PC-3 (cell line): ENCODE data around the gene PCLAF. TPM values are rescaled to one million over a fixed set of nuclear protein-coding genes. Genes with fewer than 3 reads are reported as not detected.
A peak's percentile ranks its signal among the peaks of the same experiment; 100 is the strongest.
"Not testable (repeated sequence)": the region's sequence is repeated elsewhere in the genome, so short reads cannot be mapped to it uniquely, and the experiment has no call there.

ENCODE experiments used
- ATAC-seq: fragments of 200-7000 bp; cut with Tn5 transposase; 2 replicates; pipeline ENCODE4 v1.9.1; 2020; ENCODE audit warnings: mild to moderate bottlenecking, moderate library complexity
- BruUV-seq: library from RNA; stranded (reverse); fragments of 400-500 nt; replicated peaks from 2 replicates; lab custom pipeline; 2021; lab: Mats Ljungman, UMichigan
- CTCF ChIA-PET: fragments of 300-600 bp; sonication (Branson Sonifier 250); formaldehyde crosslinking; loops from one replicate; lab custom pipeline; 2022; ENCODE audit warnings: antibody characterized with exemption; lab: Charles Lee
- POLR2A ChIA-PET: fragments of 300-600 bp; sonication (Branson Sonifier 250); formaldehyde crosslinking; loops from one replicate; lab custom pipeline; 2022; ENCODE audit warnings: antibody characterized with exemption; ENCODE audit not compliant: unreplicated experiment; lab: Charles Lee
- DNase-seq: peaks from one replicate; pipeline ENCODE4 v3.0.0-alpha.2; 2015
- H2AFZ ChIP-seq: fragments of 300-600 bp; sonication (generic); 2 replicates; pipeline ENCODE4 v1.6.0; 2016; ENCODE audit warnings: antibody characterized with exemption, low read length
- H3F3A ChIP-seq: fragments of 300-600 bp; sonication (generic); one replicate; pipeline ENCODE4 v1.6.0; 2017; ENCODE audit warnings: antibody characterized with exemption, low read length, control low read depth, mild to moderate bottlenecking; ENCODE audit not compliant: unreplicated experiment
- H3K27ac ChIP-seq: fragments of 300-600 bp; sonication (generic); 2 replicates; pipeline ENCODE4 v1.5.1; 2016; ENCODE audit warnings: mild to moderate bottlenecking, low read length
- H3K27me3 ChIP-seq: fragments of 300-600 bp; sonication (generic); 2 replicates; pipeline ENCODE4 v1.6.1; 2016; ENCODE audit warnings: low read length, mixed read lengths
- H3K36me3 ChIP-seq: fragments of 300-600 bp; sonication (generic); 2 replicates; pipeline ENCODE4 v1.6.1; 2016; ENCODE audit warnings: low read depth, mixed run types, low read length, mixed read lengths
- H3K4me1 ChIP-seq: fragments of 300-600 bp; sonication (generic); 2 replicates; pipeline ENCODE4 v1.5.1; 2016; ENCODE audit warnings: low read length; ENCODE audit not compliant: insufficient read depth
- H3K4me2 ChIP-seq: fragments of 300-600 bp; sonication (generic); 2 replicates; pipeline ENCODE4 v1.6.0; 2016; ENCODE audit warnings: low read length
- H3K4me3 ChIP-seq: fragments of 300-600 bp; sonication (generic); 2 replicates; pipeline ENCODE4 v1.5.1; 2016; ENCODE audit warnings: mild to moderate bottlenecking, low read length, mixed read lengths
- H3K79me2 ChIP-seq: fragments of 300-600 bp; sonication (generic); 2 replicates; pipeline ENCODE4 v1.6.1; 2017; ENCODE audit warnings: low read length, mixed read lengths
- H3K9ac ChIP-seq: fragments of 300-600 bp; sonication (generic); 2 replicates; pipeline ENCODE4 v1.6.0; 2016; ENCODE audit warnings: mild to moderate bottlenecking, low read length
- H3K9me2 ChIP-seq: fragments of 300-600 bp; sonication (generic); replicated peaks from 2 replicates; pipeline ENCODE4 v1.6.1; 2016; ENCODE audit warnings: mixed run types, low read length, mixed read lengths
- H3K9me3 ChIP-seq: fragments of 300-600 bp; sonication (generic); 2 replicates; pipeline ENCODE4 v1.6.1; 2016; ENCODE audit warnings: low read length, mixed read lengths
- H4K20me1 ChIP-seq: fragments of 300-600 bp; sonication (generic); 2 replicates; pipeline ENCODE4 v1.6.1; 2016; ENCODE audit warnings: low read length, mixed read lengths
- EZH2 ChIP-seq: fragments of 300-600 bp; sonication (generic); IDR thresholded peaks from one replicate; pipeline ENCODE4 v1.6.1; 2017; ENCODE audit warnings: antibody characterized with exemption, mild to moderate bottlenecking, low read length; ENCODE audit not compliant: unreplicated experiment
- EZH2phosphoT487 ChIP-seq: fragments of 300-600 bp; sonication (generic); IDR thresholded peaks from 2 replicates; pipeline ENCODE4 v1.6.1; 2018; ENCODE audit warnings: mild to moderate bottlenecking, antibody characterized with exemption, low read length, borderline replicate concordance
- intact Hi-C: fragments of 100-400 bp; cut with micrococcal nuclease; formaldehyde crosslinking; loops from 2 replicates; pipeline ENCODE4 v1.9.0; 2023
- total RNA-seq: library from RNA; depleted of rRNA; stranded (reverse); fragments of >200 nt; gene quantifications from 2 replicates; pipeline ENCODE4 v1.2.3, GENCODE V29; 2014
- TF ChIP-seq, protein P1 (sequence below): fragments of 300-600 bp; sonication (generic); conservative IDR thresholded peaks from 2 replicates; pipeline ENCODE4 v1.5.1; 2017; ENCODE audit warnings: antibody characterized with exemption, low read depth, mild to moderate bottlenecking, low read length

PCLAF gene
- total RNA-seq, 1 experiment from 2014 or later = 52.4 TPM

DNA sequence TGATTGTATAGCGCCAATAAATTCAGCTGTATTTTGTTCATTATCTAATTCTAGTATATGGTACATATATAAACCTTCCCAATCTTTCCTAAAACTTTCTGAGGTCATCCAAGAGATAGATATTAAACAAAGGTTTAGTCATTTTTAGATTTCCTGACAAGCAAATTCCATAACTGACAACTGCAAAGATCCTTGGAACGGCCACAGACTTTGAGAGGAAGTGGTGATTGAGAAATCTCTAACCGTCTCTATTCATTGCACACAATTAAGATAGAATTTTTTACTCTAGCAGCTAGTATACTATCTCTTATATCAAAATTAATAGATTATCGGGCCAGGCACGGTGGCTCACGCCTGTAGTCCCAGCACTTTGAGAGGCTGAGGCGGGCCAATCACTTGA is 30.0 kb downstream of the PCLAF start:
- DNase-seq (peak; percentile 25), ATAC-seq (peak; percentile 8; the same call in 1 of the 2 replicates)
- Histone ChIP-seq H3K4me3 (no peak overlapping the region), H3K79me2 (peaks cover 61% of the 10 kb centered on the region), H3K9me2 (no peaks in the 10 kb centered on the region), H3K27me3 (no peaks in the 10 kb centered on the region), H3K4me2 (no peak overlapping the region), H3K9ac (no peak overlapping the region), H3F3A (no peaks in the 10 kb centered on the region), H3K9me3 (no peaks in the 10 kb centered on the region), H2AFZ (no peak overlapping the region), H3K27ac (peak overlapping the region; percentile 37; the same call in 1 of the 2 replicates), H4K20me1 (no peaks in the 10 kb centered on the region), H3K4me1 (peaks cover 5% of the 10 kb centered on the region; the same call in 1 of the 2 replicates), H3K36me3 (no peaks in the 10 kb centered on the region)
- ChIA-PET POLR2A (interaction anchor here (0.7 kb wide), 1 partner anchor 67 kb away, joined by 3 read pairs; no protein-coding TSS in a partner anchor), CTCF (no interaction called here)
- intact Hi-C loops = no loop called here
- BruUV-seq = no TSS peak
- TF ChIP-seq EZH2phosphoT487 (no peak), EZH2 (no peak)
- TF ChIP-seq, protein P1, sequence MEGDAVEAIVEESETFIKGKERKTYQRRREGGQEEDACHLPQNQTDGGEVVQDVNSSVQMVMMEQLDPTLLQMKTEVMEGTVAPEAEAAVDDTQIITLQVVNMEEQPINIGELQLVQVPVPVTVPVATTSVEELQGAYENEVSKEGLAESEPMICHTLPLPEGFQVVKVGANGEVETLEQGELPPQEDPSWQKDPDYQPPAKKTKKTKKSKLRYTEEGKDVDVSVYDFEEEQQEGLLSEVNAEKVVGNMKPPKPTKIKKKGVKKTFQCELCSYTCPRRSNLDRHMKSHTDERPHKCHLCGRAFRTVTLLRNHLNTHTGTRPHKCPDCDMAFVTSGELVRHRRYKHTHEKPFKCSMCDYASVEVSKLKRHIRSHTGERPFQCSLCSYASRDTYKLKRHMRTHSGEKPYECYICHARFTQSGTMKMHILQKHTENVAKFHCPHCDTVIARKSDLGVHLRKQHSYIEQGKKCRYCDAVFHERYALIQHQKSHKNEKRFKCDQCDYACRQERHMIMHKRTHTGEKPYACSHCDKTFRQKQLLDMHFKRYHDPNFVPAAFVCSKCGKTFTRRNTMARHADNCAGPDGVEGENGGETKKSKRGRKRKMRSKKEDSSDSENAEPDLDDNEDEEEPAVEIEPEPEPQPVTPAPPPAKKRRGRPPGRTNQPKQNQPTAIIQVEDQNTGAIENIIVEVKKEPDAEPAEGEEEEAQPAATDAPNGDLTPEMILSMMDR = no peak

DNA sequence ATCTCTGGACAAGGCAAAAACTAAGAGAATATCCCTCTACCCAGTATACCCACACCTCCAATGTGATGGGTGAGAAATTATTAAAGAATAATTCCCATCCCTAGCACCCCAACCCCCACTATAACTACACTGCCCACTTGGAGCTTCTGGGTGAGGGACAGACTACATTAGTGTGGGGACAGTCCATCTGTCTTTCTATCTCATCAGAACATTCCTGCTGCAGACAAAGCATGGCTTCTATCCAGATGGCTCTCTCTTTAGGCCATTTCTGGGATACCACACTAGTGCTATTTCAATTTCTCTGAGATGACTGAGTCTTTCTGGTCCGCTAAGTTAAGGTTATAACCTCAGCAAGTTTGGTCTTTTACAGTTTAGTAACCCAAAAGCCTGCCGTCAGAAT is 31.9 kb downstream of the PCLAF start:
- Histone ChIP-seq H3K9ac (no peak overlapping the region), H4K20me1 (no peaks in the 10 kb centered on the region), H3K4me3 (no peak overlapping the region), H3K27me3 (no peaks in the 10 kb centered on the region), H3K79me2 (peaks cover 56% of the 10 kb centered on the region), H2AFZ (no peak overlapping the region), H3F3A (no peaks in the 10 kb centered on the region), H3K36me3 (no peaks in the 10 kb centered on the region), H3K4me2 (no peak overlapping the region), H3K9me3 (no peaks in the 10 kb centered on the region), H3K4me1 (no peaks in the 10 kb centered on the region; the same call in 1 of the 2 replicates), H3K9me2 (no peaks in the 10 kb centered on the region), H3K27ac (no peak overlapping the region)
- intact Hi-C loops = no loop called here
- DNase-seq = no peak
- TF ChIP-seq EZH2 = no peak
- TF ChIP-seq, protein P1 = no peak
- TF ChIP-seq EZH2phosphoT487 = no peak
- POLR2A ChIA-PET = no interaction called here
- BruUV-seq = no TSS peak
- CTCF ChIA-PET = no interaction called here
- ATAC-seq = no peak

DNA sequence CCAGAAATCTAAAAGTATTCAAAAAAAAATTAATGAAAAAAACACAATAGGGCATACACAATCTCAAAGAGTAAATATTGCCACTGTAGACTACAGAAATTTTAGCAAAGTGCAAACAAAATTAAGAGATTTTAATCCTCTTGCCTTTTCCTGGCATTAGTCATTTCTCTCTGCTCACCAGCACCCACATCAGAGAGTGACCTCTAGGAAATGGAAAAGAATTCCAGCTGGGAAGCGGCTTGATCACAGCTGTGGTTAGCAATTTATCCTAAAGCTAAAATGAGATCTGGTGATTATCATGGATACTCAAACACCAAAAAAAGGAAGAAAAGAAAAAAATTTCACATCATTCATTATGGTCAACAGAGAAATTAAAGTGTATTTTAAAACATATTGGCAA is 32.8 kb downstream of the PCLAF start:
- Histone ChIP-seq H3K4me2 (no peak overlapping the region), H3F3A (no peaks in the 10 kb centered on the region), H3K27me3 (no peaks in the 10 kb centered on the region), H2AFZ (no peak overlapping the region), H3K4me3 (no peak overlapping the region), H3K27ac (no peak overlapping the region), H3K9ac (no peak overlapping the region), H3K36me3 (no peaks in the 10 kb centered on the region), H3K4me1 (peaks cover 6% of the 10 kb centered on the region), H3K9me3 (no peaks in the 10 kb centered on the region), H4K20me1 (no peaks in the 10 kb centered on the region), H3K79me2 (peaks cover 50% of the 10 kb centered on the region), H3K9me2 (no peaks in the 10 kb centered on the region)
- DNase-seq (no peak), ATAC-seq (peak; percentile 50; the same call in 1 of the 2 replicates)
- POLR2A ChIA-PET = no interaction called here
- no TSS peak for BruUV-seq
- intact Hi-C loops = no loop called here
- CTCF ChIA-PET = no interaction called here
- TF ChIP-seq EZH2phosphoT487 (no peak), EZH2 (no peak)
- TF ChIP-seq, protein P1 = no peak

DNA sequence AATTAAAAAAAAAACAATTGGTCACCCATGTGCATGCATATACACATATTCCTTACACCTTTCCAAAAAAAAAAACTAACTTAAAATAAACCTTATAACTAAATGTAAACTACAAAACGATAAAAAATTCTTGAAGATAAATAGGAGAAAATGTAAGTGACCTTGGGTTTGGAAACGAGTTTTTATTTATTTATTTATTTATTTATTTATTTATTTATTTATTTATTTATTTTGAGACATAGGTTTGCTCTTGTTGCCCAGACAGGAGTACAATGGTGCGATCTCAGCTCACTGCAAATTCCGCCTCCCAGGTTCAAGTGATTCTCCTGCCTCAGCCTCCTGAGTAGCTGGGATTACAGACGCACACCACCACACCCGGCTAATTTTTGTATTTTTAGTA is 35.0 kb downstream of the PCLAF start:
- ATAC-seq, H3K9me3 ChIP-seq, H3K4me2 ChIP-seq, H3K27me3 ChIP-seq, H3K9me2 ChIP-seq, intact Hi-C loops, H3F3A ChIP-seq, H3K4me3 ChIP-seq, H4K20me1 ChIP-seq, POLR2A ChIA-PET, H3K27ac ChIP-seq, H3K36me3 ChIP-seq, H3K9ac ChIP-seq, H2AFZ ChIP-seq, BruUV-seq, DNase-seq: not testable (repeated sequence)
- CTCF ChIA-PET = interaction anchor here (0.7 kb wide), 1 partner anchor 10 kb away, joined by 3 read pairs; the partner anchor contains the start of gene CSNK1G1
- H3K4me1 ChIP-seq = peaks cover 18% of the 10 kb centered on the region
- peaks cover 44% of the 10 kb centered on the region for H3K79me2 ChIP-seq
